Measurements from ENCODE around the gene ADARB1. TPM values are rescaled to one million over a fixed set of nuclear protein-coding genes. Genes with fewer than 3 reads are reported as not detected.

The ADARB1 gene
- total RNA-seq, 1 donor from 2014 or later: 5.1 TPM

GRCh38 chr21:45129189-45129923 is 55.0 kb downstream of the ADARB1 start:
- Histone ChIP-seq H2AFZ (replicated peaks) (no peak overlapping the region), H3K27ac (no peak overlapping the region), H3K9ac (no peak overlapping the region), H3K4me3 (no peak overlapping the region), H3F3A (ENCODE audit: low read depth) (no peaks in the 10 kb centered on the region), H3K9me3 (ENCODE audit: low read depth) (no peaks in the 10 kb centered on the region), H3K79me2 (ENCODE audit: low read depth) (no peaks in the 10 kb centered on the region), H3K36me3 (no peaks in the 10 kb centered on the region), H3K4me1 (no peaks in the 10 kb centered on the region), H4K20me1 (ENCODE audit: low read depth) (no peaks in the 10 kb centered on the region), H3K27me3 (no peaks in the 10 kb centered on the region), H3K4me2 (no peak overlapping the region)
- no peak for TF ChIP-seq EZH2 (IDR thresholded peaks at IDR 0.05)
- Mint-ChIP-seq H3K4me1 (peaks cover 17% of the 10 kb centered on the region), H3K36me3 (no peaks in the 10 kb centered on the region), H3K4me3 (no peak overlapping the region), H3K27me3 (ENCODE audit: insufficient read depth, low read depth) (peaks cover 3% of the 10 kb centered on the region), H3K9me3 (no peaks in the 10 kb centered on the region), H3K27ac (no peak overlapping the region)
- no peak for DNase-seq (ENCODE audit: low spot score)

GRCh38 chr21:45130324-45130774 is 56.0 kb downstream of the ADARB1 start:
- no peaks in the 10 kb centered on the region for H3K79me2 ChIP-seq (ENCODE audit: low read depth)
- no peak for DNase-seq (ENCODE audit: low spot score)
- Mint-ChIP-seq H3K27me3 (ENCODE audit: insufficient read depth, low read depth) (peaks cover 3% of the 10 kb centered on the region), H3K4me3 (no peak overlapping the region), H3K36me3 (no peaks in the 10 kb centered on the region), H3K27ac (no peak overlapping the region), H3K4me1 (peaks cover 18% of the 10 kb centered on the region), H3K9me3 (no peaks in the 10 kb centered on the region)
- TF ChIP-seq, protein P1, sequence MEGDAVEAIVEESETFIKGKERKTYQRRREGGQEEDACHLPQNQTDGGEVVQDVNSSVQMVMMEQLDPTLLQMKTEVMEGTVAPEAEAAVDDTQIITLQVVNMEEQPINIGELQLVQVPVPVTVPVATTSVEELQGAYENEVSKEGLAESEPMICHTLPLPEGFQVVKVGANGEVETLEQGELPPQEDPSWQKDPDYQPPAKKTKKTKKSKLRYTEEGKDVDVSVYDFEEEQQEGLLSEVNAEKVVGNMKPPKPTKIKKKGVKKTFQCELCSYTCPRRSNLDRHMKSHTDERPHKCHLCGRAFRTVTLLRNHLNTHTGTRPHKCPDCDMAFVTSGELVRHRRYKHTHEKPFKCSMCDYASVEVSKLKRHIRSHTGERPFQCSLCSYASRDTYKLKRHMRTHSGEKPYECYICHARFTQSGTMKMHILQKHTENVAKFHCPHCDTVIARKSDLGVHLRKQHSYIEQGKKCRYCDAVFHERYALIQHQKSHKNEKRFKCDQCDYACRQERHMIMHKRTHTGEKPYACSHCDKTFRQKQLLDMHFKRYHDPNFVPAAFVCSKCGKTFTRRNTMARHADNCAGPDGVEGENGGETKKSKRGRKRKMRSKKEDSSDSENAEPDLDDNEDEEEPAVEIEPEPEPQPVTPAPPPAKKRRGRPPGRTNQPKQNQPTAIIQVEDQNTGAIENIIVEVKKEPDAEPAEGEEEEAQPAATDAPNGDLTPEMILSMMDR (IDR thresholded peaks at IDR 0.05): no peak
- TF ChIP-seq EZH2phosphoT487 (IDR thresholded peaks at IDR 0.05) (no peak), EZH2 (IDR thresholded peaks at IDR 0.05) (no peak)
- no peaks in the 10 kb centered on the region for H3K9me3 ChIP-seq (ENCODE audit: low read depth)
- H3K27ac ChIP-seq: no peak overlapping the region
- H2AFZ ChIP-seq (replicated peaks): no peak overlapping the region
- no peak overlapping the region for H3K9ac ChIP-seq
- H3F3A ChIP-seq (ENCODE audit: low read depth): no peaks in the 10 kb centered on the region
- no peak overlapping the region for H3K4me2 ChIP-seq
- no peaks in the 10 kb centered on the region for H3K36me3 ChIP-seq
- H3K4me3 ChIP-seq: no peak overlapping the region
- no peaks in the 10 kb centered on the region for H3K4me1 ChIP-seq
- no peaks in the 10 kb centered on the region for H3K27me3 ChIP-seq
- no peaks in the 10 kb centered on the region for H4K20me1 ChIP-seq (ENCODE audit: low read depth)

- Mint-ChIP-seq H3K36me3 (no peaks in the 10 kb centered on the region), H3K9me3 (no peaks in the 10 kb centered on the region), H3K27me3 (ENCODE audit: insufficient read depth, low read depth) (peaks cover 3% of the 10 kb centered on the region), H3K4me1 (peaks cover 19% of the 10 kb centered on the region), H3K27ac (no peak overlapping the region), H3K4me3 (no peak overlapping the region)
- no peak overlapping the region for H3K4me2 ChIP-seq
- no peaks in the 10 kb centered on the region for H3K36me3 ChIP-seq
- no peaks in the 10 kb centered on the region for H4K20me1 ChIP-seq (ENCODE audit: low read depth)
- H3K27ac ChIP-seq: no peak overlapping the region
- no peak overlapping the region for H2AFZ ChIP-seq (replicated peaks)
- no peaks in the 10 kb centered on the region for H3K9me3 ChIP-seq (ENCODE audit: low read depth)
- no peak overlapping the region for H3K9ac ChIP-seq
- no peaks in the 10 kb centered on the region for H3K4me1 ChIP-seq
- no peaks in the 10 kb centered on the region for H3F3A ChIP-seq (ENCODE audit: low read depth)
- DNase-seq (ENCODE audit: low spot score): no peak
- no peak for TF ChIP-seq EZH2 (IDR thresholded peaks at IDR 0.05)
- no peak for TF ChIP-seq EZH2phosphoT487 (IDR thresholded peaks at IDR 0.05)
- TF ChIP-seq, protein P1 (IDR thresholded peaks at IDR 0.05): no peak
- H3K79me2 ChIP-seq (ENCODE audit: low read depth): no peaks in the 10 kb centered on the region
- no peak overlapping the region for H3K4me3 ChIP-seq
- H3K27me3 ChIP-seq: no peaks in the 10 kb centered on the region
Measured at GRCh38 chr21:45131537-45131999, 57.2 kb downstream of the ADARB1 start.
